Stimulated activated CD4-positive, alpha-beta T cell treated with anti-CD3 and anti-CD28 coated beads, Interleukin-2, amount 100 ng/mL, for 4 hours (primary cell): ENCODE data around the gene FBXO42.
A peak's percentile ranks its signal among the peaks of the same experiment; 100 is the strongest.
"Not testable (repeated sequence)": the region's sequence is repeated elsewhere in the genome, so short reads cannot be mapped to it uniquely, and the experiment has no call there.

Experiments used
- DNase-seq: peaks from one replicate; pipeline ENCODE4 v3.0.0-alpha.2; 2020; ENCODE audit warnings: low read depth

Gene FBXO42

DNA sequence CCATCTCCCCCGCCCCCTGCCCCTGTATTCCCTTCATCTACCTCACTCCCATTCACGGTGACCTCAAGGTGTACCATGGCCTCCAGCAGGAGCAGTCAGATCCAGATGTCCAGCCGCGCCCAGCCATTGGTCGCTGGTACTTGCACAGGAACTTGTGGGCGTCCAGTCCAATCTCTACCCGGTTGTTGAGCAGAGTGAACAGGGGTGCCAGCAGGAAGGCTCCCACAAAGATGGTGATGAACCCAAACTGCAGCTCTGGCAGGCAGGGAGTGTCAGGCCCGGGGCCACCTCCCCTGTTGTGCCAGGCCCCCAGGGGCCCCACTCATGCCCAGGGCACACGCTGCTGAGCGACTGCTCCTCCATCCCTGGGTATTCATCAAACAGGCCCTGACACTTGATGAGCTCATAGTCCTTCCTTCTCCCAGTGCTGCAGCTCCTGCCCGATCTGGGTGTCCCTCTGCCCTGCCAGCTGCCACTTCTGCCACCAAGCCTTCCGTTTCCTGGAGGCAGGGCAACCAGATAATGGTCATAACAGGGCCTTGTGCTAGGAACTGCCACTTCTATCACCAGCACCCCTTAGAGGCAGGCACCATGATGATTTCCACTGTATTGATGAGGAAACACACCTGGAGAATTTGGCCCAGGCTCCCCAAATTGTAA is 134.1 kb downstream of the FBXO42 start:
- DNase-seq, result no peak

DNA sequence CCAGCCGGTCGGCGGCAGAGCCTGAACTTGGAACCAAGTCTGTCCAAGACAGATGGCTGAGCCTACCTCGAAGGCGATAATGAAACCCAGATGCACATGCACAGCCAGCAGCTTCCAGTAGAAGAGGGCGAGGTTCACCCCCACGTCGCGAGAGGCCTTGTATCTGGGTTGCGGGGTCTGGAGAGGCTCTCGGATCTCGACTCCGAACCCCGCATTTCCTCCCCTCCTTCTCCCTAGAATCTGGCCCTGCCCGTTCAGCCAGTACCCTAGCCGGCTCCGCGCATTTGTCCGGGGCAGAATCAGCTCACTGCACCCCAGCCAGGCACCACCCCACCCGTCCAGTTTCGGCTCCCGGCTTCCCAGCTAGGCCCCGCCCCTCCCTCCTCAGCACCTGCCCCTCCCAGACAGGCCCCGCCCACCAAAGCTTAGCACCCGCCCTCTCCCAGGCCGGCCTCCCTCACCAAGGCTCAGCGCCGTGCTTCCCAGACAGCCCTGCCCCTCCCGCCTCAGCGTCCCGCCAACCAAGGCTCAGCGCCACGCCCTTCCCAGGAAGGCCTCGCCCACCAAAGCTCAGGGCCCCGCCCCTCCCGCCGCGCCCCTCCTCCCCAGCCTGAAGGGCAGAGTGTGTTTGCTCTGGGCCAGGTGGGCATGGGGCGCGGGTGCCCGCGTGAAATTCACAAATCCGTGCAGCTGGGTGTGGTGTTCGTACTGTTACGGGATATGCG is 135.1 kb downstream of the FBXO42 start:
- peak; percentile 93 for DNase-seq

GRCh38 chr1:16215882-16216753 is 136.2 kb downstream of the FBXO42 start:
- no peak for DNase-seq

DNA sequence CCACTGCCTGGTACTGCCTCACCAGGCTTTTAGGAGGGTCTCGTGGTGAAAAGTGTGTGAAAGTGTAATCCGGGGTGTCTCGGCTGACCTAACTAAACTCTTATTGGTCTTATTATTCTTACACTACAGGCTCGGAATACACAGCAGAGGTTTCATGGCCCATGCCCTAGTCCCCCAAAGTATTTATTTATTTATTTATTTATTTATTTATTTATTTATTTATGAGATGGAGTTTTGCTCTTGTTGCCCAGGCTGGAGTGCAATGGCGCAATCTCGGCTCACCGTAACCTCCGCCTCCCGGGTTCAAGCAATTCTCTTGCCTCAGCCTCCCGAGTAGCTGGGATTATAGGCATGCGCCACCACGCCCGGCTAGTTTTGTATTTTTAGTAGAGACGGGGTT is 137.0 kb downstream of the FBXO42 start:
- not testable (repeated sequence) for DNase-seq

GRCh38 chr1:16213544-16213943 is 138.7 kb downstream of the FBXO42 start:
- not testable (repeated sequence) for DNase-seq

GRCh38 chr1:16213013-16213412 is 139.3 kb downstream of the FBXO42 start:
- no peak for DNase-seq

- DNase-seq, result no peak
Measured at GRCh38 chr1:16212251-16212961, 139.9 kb downstream of the FBXO42 start, which contains the start of gene ARHGEF19. TSS of gene ARHGEF19 (minus strand) at chr1:16212652. CDS start at chr1:16209054, 3,598 bp downstream.

GRCh38 chr1:16211824-16212223 is 140.5 kb downstream of the FBXO42 start:
- DNase-seq, result no peak

GRCh38 chr1:16210581-16210980 is 141.7 kb downstream of the FBXO42 start:
- no peak for DNase-seq

DNA sequence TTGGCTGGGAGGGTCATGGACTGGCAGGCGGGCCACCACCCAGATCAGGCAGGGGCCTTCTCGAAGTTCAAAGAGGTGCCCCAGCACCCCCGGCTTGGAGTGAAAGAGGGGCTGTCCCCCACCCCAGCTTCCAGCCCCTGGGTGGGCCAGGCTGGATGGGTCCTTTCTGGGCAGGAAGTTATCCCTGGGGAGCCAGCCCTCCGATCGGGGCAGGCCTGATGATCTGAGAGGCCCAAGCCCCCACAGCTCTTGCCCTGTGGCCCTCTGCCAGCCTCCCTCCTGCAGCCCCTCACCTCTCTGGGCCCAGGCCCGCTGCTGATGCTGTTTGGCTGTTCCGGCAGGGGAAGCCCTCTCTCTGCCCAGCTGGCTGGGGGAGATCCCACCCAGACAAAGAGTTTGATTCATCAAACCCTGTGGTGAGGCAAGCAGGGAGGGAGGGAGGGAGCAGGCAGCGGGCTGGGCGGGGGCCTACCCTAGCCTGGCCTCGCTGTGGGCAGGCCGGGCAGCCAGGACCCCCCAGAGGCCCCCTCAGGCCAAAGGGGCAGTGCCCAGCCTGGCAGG is 142.4 kb downstream of the FBXO42 start:
- no peak for DNase-seq

- no peak for DNase-seq
Measured at GRCh38 chr1:16209132-16209846, 143.0 kb downstream of the FBXO42 start.

DNA sequence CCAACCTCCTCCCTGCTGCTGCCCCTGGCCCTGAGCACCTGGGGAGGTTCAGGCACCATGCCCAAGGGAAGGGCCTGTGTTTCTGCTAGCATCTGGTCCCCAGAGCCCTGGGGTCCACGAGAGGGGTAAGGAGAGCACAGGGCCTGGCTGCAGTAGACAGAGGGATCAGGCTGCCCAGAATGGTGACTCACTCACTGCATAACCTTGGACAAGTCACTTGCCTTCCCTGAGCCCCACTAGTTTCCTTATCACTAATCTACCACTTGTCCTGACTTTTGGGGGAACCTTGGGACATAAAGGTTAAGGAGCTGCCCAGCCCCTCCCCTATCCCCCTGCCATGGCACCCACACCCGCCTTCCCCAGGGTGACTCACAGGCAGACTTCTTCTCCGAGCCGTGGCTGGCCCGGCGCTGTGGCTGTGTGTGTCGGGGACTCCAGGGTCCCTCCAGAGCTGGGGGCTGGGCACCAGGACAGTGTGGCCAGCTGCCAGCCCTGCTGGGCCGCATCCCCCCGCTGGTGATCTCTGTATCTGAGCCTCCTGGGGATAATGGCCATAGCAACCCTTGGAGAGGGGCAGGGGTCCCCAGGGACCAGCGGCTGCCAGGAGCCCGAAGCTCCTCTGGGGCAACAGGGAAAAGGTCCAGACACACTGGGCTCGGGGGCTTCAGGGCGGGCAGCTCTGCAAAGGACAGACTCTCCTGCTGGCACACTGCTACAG is 143.9 kb downstream of the FBXO42 start:
- no peak for DNase-seq

DNA sequence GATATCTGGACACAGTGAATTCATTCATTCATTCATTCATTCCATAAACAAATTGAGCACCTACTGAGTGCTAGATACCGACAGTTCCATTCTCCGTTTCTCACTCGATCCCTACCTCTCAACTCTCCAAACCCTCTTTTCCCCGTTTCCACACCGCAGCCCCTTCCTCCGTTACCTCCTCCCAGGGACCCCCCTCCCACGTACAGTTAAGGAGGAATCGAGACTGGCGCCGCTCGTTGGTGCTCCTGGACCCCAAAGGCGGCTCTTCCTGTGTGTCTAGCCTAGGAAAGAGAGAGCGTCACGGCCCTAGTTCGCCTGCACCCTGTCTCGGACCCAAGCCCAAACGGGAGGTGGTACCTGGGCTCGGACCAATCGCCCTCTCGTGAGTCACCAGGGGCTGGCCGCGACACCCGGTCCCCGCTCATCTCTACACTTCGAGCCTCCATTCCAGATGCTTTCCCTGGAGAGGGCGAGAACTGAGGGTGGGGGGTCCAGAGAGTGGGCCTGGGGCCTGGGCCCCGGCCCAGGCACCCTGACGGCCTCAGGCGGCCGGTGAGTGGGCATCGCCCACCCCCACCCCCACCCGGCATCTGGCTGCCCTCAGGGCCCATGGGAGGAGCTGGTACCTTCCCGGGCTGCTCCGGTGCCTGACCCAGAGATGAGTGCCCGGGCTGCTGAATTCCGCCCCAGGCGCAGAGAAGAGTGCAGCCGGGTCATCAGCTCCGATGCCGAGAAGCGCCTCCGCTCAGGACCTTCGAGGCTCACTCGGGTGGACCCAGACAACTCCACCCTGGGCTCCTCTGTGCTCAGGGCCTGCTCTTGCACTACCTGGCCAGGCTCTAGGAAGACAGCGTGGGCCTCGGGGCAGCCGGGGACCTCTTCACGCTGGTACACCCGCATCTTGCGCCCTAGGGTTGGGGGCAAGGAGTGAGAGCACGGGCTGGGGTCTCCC is 144.7 kb downstream of the FBXO42 start:
- DNase-seq, result no peak

GRCh38 chr1:16206547-16207317 is 145.5 kb downstream of the FBXO42 start:
- peak; percentile 88 for DNase-seq

DNA sequence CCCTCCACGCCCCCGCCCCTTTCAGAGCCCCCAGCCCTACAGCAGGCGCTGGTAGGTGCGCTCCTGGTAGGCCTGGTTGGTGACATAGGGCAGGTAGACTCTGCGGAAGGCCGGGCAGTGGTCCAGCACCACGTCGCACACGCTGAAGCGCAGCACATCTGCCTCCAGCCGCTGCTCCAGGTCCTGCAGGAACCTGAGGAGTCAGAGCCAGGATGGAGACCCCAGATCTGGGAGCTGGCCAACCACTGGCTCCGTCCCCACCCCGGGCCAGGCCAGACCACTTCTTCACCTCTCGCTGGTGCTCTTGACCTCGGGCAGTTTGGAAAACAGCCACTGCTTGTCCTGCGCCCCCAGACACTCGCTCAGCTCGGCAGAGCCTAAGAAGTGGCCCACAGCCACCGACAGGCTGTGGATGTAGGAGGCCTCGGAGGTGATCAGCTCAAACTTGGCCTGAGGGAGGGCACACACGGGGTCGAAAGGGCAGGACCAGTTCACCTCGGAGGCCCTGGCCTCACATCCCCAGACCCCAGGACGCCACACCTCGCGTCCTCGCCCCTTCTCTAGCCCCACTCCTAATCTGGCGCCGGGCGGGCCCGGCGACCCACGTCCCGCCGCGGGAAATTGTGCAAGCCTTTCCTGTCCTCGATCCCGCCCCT is 146.3 kb downstream of the FBXO42 start:
- no peak for DNase-seq

DNA sequence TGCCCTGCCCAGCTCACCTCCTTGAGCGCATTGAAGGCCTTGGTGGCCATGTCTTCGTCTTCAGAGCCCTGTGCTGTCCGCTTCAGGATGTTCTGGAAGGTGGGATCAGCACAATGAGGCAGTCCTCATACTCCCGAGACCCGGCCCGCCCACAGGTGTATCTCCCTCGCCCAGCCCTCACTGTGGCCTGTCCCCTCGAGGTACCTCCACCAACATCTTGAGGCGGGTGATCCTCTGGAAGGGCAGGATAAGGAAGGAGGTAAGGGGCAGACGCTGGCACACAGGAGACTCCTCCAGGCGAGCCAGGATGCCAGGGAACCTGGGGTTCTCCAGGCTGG is 147.0 kb downstream of the FBXO42 start:
- DNase-seq, result no peak

GRCh38 chr1:16204634-16205333 is 147.5 kb downstream of the FBXO42 start:
- DNase-seq, result no peak
